PC-3 (cell line): ENCODE measurements around the gene SEMA3B. TPM values are rescaled to one million over a fixed set of nuclear protein-coding genes. Genes with fewer than 3 reads are reported as not detected.

Source experiments
- ATAC-seq: fragments of 200-7000 bp; cut with Tn5 transposase; 2 replicates; pipeline ENCODE4 v1.9.1; 2020; ENCODE audit warnings: mild to moderate bottlenecking, moderate library complexity
- BruUV-seq: library from RNA; stranded (reverse); fragments of 400-500 nt; replicated peaks from 2 replicates; lab custom pipeline; 2021; lab: Mats Ljungman, UMichigan
- CTCF ChIA-PET: fragments of 300-600 bp; sonication (Branson Sonifier 250); formaldehyde crosslinking; loops from one replicate; lab custom pipeline; 2022; ENCODE audit warnings: antibody characterized with exemption; lab: Charles Lee
- POLR2A ChIA-PET: fragments of 300-600 bp; sonication (Branson Sonifier 250); formaldehyde crosslinking; loops from one replicate; lab custom pipeline; 2022; ENCODE audit warnings: antibody characterized with exemption; ENCODE audit not compliant: unreplicated experiment; lab: Charles Lee
- DNase-seq: peaks from one replicate; pipeline ENCODE4 v3.0.0-alpha.2; 2015
- H2AFZ ChIP-seq: fragments of 300-600 bp; sonication (generic); 2 replicates; pipeline ENCODE4 v1.6.0; 2016; ENCODE audit warnings: antibody characterized with exemption, low read length
- H3F3A ChIP-seq: fragments of 300-600 bp; sonication (generic); one replicate; pipeline ENCODE4 v1.6.0; 2017; ENCODE audit warnings: antibody characterized with exemption, low read length, control low read depth, mild to moderate bottlenecking; ENCODE audit not compliant: unreplicated experiment
- H3K27ac ChIP-seq: fragments of 300-600 bp; sonication (generic); 2 replicates; pipeline ENCODE4 v1.5.1; 2016; ENCODE audit warnings: mild to moderate bottlenecking, low read length
- H3K27me3 ChIP-seq: fragments of 300-600 bp; sonication (generic); 2 replicates; pipeline ENCODE4 v1.6.1; 2016; ENCODE audit warnings: low read length, mixed read lengths
- H3K36me3 ChIP-seq: fragments of 300-600 bp; sonication (generic); 2 replicates; pipeline ENCODE4 v1.6.1; 2016; ENCODE audit warnings: low read depth, mixed run types, low read length, mixed read lengths
- H3K4me1 ChIP-seq: fragments of 300-600 bp; sonication (generic); 2 replicates; pipeline ENCODE4 v1.5.1; 2016; ENCODE audit warnings: low read length; ENCODE audit not compliant: insufficient read depth
- H3K4me2 ChIP-seq: fragments of 300-600 bp; sonication (generic); 2 replicates; pipeline ENCODE4 v1.6.0; 2016; ENCODE audit warnings: low read length
- H3K4me3 ChIP-seq: fragments of 300-600 bp; sonication (generic); 2 replicates; pipeline ENCODE4 v1.5.1; 2016; ENCODE audit warnings: mild to moderate bottlenecking, low read length, mixed read lengths
- H3K79me2 ChIP-seq: fragments of 300-600 bp; sonication (generic); 2 replicates; pipeline ENCODE4 v1.6.1; 2017; ENCODE audit warnings: low read length, mixed read lengths
- H3K9ac ChIP-seq: fragments of 300-600 bp; sonication (generic); 2 replicates; pipeline ENCODE4 v1.6.0; 2016; ENCODE audit warnings: mild to moderate bottlenecking, low read length
- H3K9me2 ChIP-seq: fragments of 300-600 bp; sonication (generic); replicated peaks from 2 replicates; pipeline ENCODE4 v1.6.1; 2016; ENCODE audit warnings: mixed run types, low read length, mixed read lengths
- H3K9me3 ChIP-seq: fragments of 300-600 bp; sonication (generic); 2 replicates; pipeline ENCODE4 v1.6.1; 2016; ENCODE audit warnings: low read length, mixed read lengths
- H4K20me1 ChIP-seq: fragments of 300-600 bp; sonication (generic); 2 replicates; pipeline ENCODE4 v1.6.1; 2016; ENCODE audit warnings: low read length, mixed read lengths
- CTCF ChIP-seq: fragments of 300-600 bp; sonication (generic); conservative IDR thresholded peaks from 2 replicates; pipeline ENCODE4 v1.5.1; 2017; ENCODE audit warnings: antibody characterized with exemption, low read depth, mild to moderate bottlenecking, low read length
- EZH2 ChIP-seq: fragments of 300-600 bp; sonication (generic); IDR thresholded peaks from one replicate; pipeline ENCODE4 v1.6.1; 2017; ENCODE audit warnings: antibody characterized with exemption, mild to moderate bottlenecking, low read length; ENCODE audit not compliant: unreplicated experiment
- EZH2phosphoT487 ChIP-seq: fragments of 300-600 bp; sonication (generic); IDR thresholded peaks from 2 replicates; pipeline ENCODE4 v1.6.1; 2018; ENCODE audit warnings: mild to moderate bottlenecking, antibody characterized with exemption, low read length, borderline replicate concordance
- intact Hi-C: fragments of 100-400 bp; cut with micrococcal nuclease; formaldehyde crosslinking; loops from 2 replicates; pipeline ENCODE4 v1.9.0; 2023
- total RNA-seq: library from RNA; depleted of rRNA; stranded (reverse); fragments of >200 nt; gene quantifications from 2 replicates; pipeline ENCODE4 v1.2.3, GENCODE V29; 2014

Gene SEMA3B
- total RNA-seq, 1 experiment from 2014 or later, result 40.1 TPM

- Histone ChIP-seq H3K36me3 (peaks cover 6% of the 10 kb centered on the region), H3K9me3 (no peaks in the 10 kb centered on the region), H3K27ac (peak overlapping the region; percentile 92), H4K20me1 (no peaks in the 10 kb centered on the region), H3K9me2 (no peaks in the 10 kb centered on the region), H2AFZ (no peak overlapping the region), H3F3A (peaks cover 13% of the 10 kb centered on the region), H3K27me3 (no peaks in the 10 kb centered on the region), H3K79me2 (peaks cover 35% of the 10 kb centered on the region), H3K4me3 (no peak overlapping the region), H3K9ac (no peak overlapping the region), H3K4me1 (peaks cover 48% of the 10 kb centered on the region), H3K4me2 (peak overlapping the region; percentile 88)
- DNase-seq, result no peak
- no peak for ATAC-seq
- intact Hi-C loops, result no loop called here
- ChIA-PET POLR2A (interaction anchor here (1.2 kb wide), 1 partner anchor 19 kb away, joined by 4 read pairs; the partner anchor contains the start of genes HYAL3 and NAA80), CTCF (no interaction called here)
- no TSS peak for BruUV-seq
- TF ChIP-seq CTCF (no peak), EZH2phosphoT487 (no peak), EZH2 (no peak)
Measured at GRCh38 chr3:50318163-50318562, 49.2 kb downstream of the SEMA3B start.

GRCh38 chr3:50318615-50319014 is 49.7 kb downstream of the SEMA3B start:
- H3K27ac ChIP-seq, result no peak overlapping the region

More at GRCh38 chr3:50318615-50319014, 49.7 kb downstream of the SEMA3B start:
- Histone ChIP-seq H3F3A (peaks cover 13% of the 10 kb centered on the region), H3K9ac (no peak overlapping the region), H3K79me2 (peaks cover 35% of the 10 kb centered on the region), H3K9me2 (no peaks in the 10 kb centered on the region), H3K4me3 (no peak overlapping the region), H3K36me3 (peaks cover 6% of the 10 kb centered on the region), H3K4me1 (peaks cover 48% of the 10 kb centered on the region), H3K27me3 (no peaks in the 10 kb centered on the region), H3K9me3 (no peaks in the 10 kb centered on the region), H2AFZ (no peak overlapping the region), H4K20me1 (no peaks in the 10 kb centered on the region), H3K4me2 (peak overlapping the region; percentile 88)
- TF ChIP-seq EZH2phosphoT487 (no peak), CTCF (no peak)
- no TSS peak for BruUV-seq
- DNase-seq (no peak), ATAC-seq (no peak)
- POLR2A ChIA-PET, result no interaction called here
- CTCF ChIA-PET, result no interaction called here
- intact Hi-C loops, result no loop called here
